T follicular helper cell (primary cell): Measurements from ENCODE around the gene PTPRK.
A peak's percentile ranks its signal among the peaks of the same experiment; 100 is the strongest.
"Not testable (repeated sequence)": the region's sequence is repeated elsewhere in the genome, so short reads cannot be mapped to it uniquely, and the experiment has no call there.

Experiments
- DNase-seq: peaks from one replicate; pipeline ENCODE4 v3.0.0-alpha.2; 2020; ENCODE audit warnings: low read depth

PTPRK gene

DNA sequence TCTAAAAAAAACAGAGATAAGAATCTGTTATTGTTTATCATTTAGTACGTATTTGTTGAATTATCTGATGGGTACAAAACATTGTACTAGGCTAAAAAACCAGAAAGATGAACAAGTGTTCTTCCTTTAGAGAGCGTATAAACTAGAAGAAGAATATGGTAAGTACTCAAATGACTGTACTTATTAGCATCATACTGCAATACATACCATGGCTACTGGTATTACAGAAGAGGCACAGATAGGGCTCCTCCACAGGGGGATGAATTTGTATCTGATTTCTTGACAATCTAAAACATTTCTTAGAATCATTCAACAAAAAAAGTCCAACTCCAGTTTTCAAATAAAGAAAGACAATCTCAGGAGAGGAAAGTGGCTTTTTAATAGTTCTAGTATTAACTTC is 501.6 kb downstream of the PTPRK start:
- DNase-seq: no peak

DNA sequence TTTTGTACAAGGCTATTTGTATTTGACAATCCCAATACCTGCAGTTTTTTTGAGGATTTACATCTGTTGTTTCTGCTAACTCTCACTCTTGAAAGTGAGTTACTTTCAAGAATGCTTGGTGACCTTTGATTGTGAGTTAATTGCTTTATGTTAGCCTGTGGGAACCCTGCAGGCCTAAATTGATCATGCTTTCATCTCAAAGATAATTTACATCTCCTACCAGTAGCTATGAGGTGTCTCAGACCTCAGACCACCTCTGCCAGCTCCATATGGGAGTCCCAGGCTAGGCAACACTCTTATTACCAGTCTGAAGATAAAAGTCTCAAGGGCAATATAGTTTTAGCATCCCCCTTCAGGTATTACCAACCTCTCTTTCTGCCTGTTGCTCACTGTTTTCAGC is 503.1 kb downstream of the PTPRK start:
- DNase-seq: no peak

DNA sequence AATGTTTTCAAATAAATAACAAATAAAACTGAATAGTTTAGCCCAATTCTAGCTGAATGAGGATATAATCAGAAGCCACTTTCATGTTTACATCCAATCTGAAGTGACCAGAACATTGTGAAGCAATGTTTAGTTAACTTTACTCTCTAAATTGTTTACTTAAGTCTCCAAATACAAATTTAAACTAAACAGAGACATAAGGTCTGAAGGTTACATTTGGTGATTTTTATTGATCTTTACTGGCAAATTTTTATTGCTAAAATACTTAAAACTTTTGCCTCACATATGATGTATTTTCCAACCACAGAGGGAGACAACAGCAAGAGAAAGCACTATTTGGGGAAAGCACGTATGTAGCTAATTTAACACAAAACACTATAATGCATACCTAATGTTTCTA is 512.7 kb downstream of the PTPRK start:
- DNase-seq: no peak

DNA sequence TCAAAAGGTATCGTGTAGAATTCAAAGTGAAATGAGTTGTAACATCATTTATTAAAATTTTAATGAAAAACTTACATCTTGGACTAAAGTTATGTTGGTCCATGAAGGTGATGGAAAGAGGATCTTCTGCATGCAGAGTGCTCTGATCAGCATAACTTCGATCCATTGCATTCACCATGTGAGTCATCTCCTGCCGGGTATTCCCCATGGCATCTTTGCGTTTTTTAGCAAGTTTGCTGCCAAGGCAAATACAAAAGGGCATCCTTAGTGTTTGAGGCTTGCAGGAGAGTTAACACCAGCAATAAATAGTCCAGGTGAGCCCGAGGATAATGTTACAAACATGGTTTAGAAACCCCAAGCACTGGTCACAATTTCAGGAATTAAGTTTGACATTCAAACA is 515.4 kb downstream of the PTPRK start:
- no peak for DNase-seq

DNA sequence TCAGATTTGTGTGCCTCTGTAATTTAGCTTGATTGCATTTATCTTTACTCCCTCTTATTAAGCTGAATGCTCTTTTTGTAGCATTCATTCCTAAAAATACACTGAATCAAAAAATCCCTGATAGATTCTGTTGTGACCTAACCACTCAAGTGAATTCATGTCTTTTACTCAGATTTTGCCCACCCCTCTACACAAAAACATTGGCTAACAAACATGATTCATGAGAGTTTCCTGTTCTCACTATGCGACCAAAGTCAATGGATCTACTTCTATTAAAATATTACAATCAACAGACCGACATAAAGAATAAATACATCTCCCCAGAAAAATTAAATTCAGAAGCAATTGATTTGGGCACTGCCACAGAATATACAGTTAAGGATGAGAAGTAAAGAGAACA is 520.0 kb downstream of the PTPRK start:
- no peak for DNase-seq

DNA sequence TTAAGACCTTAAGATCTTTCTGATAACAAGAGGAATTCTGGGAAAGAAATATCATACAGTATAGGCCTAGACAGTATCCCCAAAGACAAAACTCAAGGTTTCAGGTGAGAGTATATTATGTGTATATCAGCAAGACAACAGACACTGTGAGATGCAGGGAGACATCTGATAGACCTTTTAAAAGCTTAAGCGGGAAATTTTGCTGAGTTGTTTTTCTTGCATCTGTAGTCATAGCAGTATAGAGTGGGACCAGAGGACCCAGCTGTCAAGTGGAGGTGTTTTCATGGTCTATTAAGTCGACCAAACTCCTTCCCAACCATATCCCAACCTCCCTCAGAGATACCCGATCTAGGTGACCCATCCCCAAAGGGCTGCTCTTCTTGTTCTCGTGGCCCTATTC is 521.4 kb downstream of the PTPRK start:
- DNase-seq: no peak

DNA sequence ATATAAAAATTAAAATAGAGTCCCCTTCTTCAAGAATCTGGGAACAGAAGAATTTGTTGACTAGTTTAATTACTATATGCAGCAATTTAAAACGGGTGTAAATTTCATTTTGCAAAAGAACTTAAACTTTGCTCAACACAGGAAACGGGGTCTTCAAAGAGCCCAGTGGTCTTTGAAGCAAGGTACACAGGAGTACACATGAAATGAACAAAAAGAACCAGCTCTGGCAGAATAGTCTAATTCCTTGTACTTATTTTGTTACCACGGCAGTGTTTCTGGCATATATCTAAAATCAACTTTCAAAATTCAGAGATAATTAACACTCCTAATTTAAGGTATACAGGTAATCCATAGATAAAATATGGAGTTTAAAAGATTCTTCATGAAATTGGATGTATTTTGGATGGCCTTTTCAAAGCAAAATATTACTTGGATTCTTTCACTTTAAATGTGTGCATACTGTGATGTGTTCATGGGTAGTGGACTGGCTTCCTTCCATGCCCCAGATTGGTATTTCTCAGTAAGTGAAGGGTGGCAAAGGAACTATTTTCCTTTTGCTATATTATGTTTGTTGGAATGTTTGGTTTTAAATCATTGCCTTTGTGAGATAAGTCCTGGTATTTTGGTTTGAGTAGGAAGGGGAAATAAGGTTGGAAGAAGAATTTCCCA is 522.8 kb downstream of the PTPRK start:
- no peak for DNase-seq

DNA sequence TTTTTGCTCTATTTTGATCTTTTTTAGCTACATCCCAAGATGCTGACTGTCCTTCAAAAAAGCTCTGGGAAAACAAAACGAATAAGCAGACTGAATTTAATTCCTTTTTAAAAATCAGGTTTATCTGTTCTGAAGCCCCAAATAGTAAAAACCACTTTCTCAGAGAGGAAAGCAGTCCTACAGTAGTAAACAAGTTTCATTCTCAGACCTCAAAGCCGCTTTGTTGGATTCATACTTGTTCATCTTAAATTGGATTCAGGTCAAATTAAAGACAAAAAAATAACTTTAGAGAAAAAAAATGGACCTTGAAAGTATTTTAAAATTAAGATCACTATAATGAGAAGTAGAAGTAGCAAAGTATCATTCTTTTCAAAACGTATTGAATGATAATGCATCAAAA is 523.5 kb downstream of the PTPRK start:
- DNase-seq: no peak

DNA sequence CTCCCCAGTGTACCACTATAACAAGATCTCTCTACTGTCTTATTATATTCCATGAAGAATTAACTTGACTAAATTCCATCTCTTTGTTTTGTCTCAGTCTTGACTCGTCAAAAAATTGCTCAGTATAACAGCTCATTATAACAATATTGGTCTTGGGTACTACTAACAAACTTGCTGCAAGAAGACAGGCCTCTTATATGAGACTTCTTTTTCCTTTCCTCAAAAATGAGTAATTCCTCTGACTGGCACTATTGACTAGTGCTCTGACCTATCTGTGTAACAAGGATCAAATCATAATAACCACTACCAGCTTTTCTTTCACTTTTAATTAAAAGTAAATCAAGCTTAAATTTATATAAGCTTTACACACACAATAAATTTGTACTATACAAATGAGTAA is 528.3 kb downstream of the PTPRK start:
- DNase-seq: no peak

DNA sequence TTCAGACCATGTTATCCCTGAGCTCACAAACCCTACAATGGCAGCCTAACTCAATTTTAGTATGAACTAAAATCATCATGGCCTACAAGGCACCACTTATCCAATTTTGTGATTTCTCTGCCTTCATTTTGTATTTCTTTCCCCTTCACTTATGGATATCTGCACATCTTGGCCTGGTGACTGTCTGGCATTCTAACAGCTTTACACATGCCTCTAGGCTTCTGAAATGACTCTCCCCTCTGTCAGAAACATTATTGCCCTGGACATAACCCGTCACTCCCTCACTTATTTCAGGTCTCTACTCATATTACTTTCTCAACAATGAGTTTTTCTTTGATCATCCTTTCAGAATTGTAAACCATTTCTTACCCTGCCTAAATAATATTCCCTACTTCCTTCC is 530.3 kb downstream of the PTPRK start:
- no peak for DNase-seq

DNA sequence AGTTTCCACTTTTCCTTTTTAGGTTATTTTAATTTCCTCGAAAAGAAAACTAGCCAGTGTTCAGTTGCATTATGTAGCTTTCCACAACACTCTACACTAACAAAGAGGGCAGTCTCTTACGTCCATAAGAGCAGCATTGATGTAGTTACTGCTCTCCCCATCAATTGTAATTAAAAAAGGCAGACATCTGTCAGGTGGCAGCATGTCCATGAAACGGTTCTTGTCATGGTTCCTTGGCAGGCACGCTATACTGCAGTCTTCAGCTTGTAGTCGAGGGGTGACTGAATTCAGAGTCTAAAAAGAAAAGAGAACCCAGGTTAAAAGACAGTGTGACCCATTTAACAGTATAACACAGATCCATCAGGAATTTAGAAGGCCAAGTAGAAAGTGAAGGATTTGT is 539.4 kb downstream of the PTPRK start:
- no peak for DNase-seq

DNA sequence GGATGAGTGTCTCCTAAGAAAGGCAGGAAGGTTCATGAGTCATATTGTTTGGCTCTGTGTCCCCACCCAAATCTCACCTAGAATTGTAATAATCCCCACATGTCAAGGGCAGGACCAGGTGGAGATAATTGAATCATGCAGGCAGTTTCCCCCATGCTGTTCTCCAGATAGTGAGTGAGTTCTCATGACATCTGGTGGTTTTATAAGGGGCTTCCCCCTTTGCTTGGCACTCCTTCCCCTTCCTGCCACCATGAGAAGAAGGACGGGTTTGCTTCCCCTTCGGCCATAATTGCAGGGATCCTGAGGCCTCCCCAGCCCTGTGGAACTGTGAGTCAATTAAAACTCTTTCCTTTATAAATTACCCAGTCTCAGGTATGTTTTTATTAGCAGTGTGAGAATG is 542.2 kb downstream of the PTPRK start:
- DNase-seq: not testable (repeated sequence)

DNA sequence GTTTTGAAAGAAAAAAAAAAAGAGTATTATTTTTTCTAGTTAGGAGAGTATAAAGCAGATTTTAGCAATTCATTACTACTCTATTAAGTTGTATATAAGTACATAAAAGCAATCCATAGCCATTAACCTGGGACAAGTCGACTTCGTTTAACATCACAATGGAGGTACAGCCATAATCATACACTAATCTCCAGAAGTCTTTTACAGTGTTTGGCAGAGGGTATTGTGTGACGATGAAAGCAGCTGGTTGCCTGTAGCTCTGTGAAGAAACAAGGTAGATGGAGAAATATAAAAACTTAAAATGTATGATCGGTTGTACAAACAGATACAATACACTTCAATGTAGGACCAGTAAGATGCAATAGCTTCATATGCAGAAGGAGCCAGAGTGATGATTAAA is 543.6 kb downstream of the PTPRK start:
- no peak for DNase-seq

DNA sequence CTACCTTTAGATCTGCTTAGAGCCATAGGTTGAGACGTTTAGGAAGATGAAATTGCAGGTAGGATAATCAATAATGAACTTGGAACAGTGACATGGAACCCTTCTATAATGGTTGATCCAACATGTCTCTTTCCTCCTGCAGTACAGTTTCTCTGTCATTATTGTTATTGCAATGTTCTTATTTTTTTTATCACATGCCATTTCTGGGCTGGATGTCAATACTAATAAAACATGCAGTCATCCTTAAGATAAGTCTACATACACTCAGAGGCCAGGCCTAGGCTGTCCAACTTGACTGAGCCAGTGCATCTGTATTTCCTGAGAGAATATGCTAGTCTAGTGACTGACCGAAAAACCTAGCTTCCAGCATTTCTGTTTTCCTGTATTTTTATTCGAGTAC is 544.3 kb downstream of the PTPRK start:
- no peak for DNase-seq

DNA sequence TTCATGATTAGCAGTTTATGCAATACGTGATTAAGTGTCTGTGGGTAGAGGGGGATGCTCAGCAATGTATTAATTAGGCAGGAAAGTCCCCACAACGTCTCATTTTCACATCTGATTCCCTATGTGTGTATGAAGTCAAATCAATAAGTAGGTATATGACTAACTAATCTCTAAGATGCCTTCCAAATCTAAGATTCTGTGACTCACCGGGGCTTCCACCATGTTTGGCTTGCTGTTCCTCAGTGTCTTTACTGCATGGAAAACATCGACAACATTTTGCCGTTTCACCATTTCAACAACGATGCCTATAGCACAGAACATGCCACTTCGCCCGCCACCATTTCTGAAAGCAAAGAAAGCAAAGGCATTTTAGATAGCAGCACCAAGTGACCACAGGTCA is 547.6 kb downstream of the PTPRK start:
- DNase-seq: no peak

DNA sequence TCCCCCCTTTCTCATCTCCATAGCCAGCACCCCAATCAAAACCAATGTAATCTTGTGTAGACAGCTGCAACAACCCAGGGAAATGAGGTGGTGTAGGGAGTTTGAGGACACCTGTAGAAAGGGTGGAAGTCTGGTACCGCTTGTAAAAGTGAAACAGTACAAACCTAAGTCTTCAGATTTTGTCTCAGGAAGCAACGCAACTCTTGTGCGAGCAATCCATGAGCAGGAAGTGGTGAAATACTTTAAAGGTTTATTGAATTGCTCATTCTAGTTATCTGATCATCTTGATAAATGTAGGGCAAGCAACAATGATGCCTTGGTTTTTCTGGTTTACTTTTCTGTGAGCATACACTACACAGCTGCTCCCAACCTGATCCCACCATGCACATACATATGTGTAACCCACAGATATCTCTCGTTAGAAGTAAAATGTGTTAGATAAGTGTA is 548.4 kb downstream of the PTPRK start:
- DNase-seq: peak; percentile 35

DNA sequence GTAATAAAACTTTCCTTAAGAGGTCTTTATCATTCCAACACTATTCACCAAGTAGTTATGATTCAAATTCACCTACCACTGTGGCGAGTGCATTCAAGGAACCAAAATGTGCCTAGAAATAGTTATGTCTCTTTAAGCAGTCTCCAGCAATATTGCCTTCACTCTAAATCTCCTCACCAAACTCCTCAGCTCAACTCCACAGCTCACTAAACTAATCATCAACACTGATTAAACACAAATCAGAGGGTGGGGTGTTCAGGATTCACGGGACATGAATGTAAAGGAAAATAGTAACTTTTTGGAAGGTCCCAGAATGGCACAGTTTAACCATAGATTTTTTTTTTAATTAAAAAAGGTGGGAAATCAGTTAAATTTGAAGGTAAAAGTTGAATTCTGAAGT is 549.0 kb downstream of the PTPRK start:
- no peak for DNase-seq

DNA sequence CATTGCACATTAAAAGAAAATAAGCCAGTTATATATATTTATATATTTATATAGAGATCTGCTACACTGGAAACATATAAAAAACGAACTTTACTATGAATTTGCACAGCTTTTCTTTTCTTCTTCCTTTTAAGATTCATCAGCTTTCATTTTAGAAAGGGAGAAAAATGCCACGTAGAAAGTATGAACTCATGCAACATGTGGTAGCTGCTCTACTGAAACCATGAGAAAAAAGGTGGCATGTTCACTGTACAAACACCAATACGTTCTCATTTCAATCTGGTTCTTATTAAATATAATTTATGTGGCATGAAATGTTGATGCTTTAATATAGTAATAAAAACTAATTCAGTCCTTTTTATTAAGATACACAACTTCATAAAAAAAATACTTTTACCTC is 550.7 kb downstream of the PTPRK start:
- DNase-seq: no peak

DNA sequence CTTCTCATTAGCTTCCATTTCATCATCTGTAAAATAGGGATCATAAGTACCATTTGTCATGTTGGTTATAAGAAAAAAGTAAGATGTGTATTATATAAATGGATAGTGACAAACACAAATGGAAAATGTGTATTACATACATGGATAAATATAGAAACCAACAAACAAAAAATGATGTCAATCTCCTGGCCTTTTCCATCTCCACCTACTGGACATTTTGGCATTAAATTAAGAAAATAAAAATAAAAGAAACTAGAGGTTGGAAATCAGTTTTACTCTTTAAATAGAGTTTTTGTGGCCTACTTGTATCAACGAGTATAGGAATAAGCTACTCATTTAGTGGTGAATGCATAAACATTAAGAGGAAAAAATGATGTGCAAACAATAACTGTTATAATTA is 552.0 kb downstream of the PTPRK start:
- no peak for DNase-seq

DNA sequence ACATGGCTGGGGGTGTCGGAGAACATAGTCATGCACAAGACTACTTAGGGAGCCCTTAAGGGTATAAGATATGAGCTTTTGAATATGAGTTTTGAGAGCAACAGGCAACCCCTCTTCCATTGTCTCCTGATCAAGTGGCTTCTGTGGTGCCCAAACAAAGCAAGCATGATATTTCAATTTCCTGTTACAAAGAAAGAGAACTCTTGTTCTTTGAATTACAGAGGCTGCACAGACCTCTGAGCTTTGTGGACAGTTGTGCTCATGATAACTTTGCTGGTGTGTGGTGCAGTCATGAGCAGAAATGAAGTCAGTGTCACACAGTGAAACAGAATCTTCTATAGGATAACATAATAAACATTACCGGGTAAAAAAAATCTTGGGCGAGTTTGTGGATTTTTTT is 552.7 kb downstream of the PTPRK start:
- no peak for DNase-seq

DNA sequence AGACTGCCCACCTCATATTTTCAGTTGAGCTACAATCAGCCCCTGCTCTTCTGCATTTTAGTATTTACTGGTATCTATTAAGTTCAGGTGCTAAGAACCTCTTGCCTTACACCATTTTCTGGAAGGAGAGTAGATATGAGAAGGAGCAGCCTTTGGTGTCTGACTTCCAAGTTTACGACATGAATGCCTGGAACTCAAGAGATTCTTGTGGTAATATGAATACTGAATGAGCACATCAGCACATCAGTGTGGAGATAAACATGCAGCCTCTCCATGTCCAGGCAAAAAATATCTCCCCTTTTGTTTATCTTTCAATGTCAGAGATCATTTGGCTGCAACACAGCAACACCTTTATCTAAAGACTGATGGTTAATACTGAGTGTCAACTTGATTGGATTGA is 553.8 kb downstream of the PTPRK start:
- DNase-seq: no peak

DNA sequence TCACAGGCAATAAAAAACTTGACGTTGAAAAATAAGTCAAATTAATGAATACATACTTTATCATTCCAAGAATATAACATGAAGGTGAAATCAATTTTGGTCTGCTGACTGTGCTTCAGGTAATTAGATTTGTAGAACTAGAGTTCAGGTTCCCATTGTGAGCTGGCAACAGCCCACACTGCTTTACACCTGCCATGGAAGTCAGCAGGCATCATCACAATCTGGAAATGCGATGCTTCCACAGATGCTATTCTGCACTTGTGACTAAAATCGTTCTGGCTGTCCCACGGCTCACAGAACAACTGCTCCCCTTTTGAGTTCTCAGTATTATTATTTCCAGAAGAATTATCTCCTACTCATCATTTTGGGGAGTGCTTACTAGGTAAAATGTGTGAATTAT is 556.9 kb downstream of the PTPRK start:
- no peak for DNase-seq

DNA sequence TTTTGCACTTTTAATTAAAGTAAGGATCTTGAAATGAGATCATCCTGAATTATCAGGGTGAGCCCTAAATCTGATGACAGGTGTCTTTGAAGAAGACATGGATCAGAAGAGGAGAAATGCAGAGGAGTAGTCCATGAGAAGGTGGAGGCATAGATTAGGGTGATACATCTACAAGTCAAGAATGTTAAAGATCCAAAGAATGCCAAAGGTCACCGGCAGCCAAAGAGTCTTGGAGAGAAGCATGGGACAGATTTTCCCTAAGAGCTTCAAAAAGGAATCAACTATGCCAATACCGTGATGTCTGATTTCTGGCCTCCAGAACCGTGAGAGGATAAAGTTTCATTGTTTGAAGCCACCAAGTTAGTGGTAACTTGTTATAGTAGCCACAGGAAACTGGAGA is 560.5 kb downstream of the PTPRK start:
- DNase-seq: no peak

DNA sequence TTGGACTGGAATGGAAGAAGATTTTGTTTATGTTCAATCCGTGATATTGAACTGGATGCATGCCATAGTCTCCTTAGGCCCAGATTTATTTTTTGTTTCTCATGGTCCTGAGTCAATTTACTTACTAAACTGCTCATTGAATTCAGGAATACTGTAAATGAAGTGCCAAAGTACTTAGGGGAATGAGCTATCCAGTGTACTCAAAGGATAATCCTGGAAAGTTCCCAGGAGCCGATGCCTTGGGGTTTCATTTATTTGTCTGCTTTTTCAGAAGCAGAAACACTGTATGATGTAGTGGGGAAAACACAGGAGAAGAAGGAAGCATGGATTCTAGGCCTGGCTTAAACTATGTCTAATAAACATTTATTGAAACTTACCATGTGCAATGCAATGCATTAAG is 563.4 kb downstream of the PTPRK start:
- no peak for DNase-seq
